Tibial artery (tissue), 4 donors: ENCODE data around the gene STK16.
A peak's percentile ranks its signal among the peaks of the same experiment; 100 is the strongest.

Experiments
- DNase-seq, 2 donors: peaks; one replicate each; pipeline ENCODE4 v3.0.0-alpha.2; 2019
- H3K27ac ChIP-seq, 2 donors: fragments of 200-600 bp; sonication (generic) in 1 of 2; 1 replicate in 1 of 2; 2 replicates in 1 of 2; pipeline ENCODE4 v1.5.1; 2018 to 2019; ENCODE audit warnings: mild to moderate bottlenecking in 1 of 2
- H3K27me3 ChIP-seq, 2 donors: fragments of 200-600 bp; sonication (generic) in 1 of 2; one replicate each; pipeline versions ENCODE4 v1.5.1 to v1.6.0; 2016 to 2019
- H3K36me3 ChIP-seq, 3 donors: fragments of 200-600 bp; sonication (generic) in 2 of 3; one replicate each; pipeline ENCODE4 v1.5.1; 2016 to 2019; ENCODE audit warnings: mild to moderate bottlenecking in 2 of 3
- H3K4me1 ChIP-seq, 4 donors: fragments of 200-600 bp; sonication (generic) in 2 of 4; 1 replicate in 3 of 4; 2 replicates in 1 of 4; pipeline ENCODE4 v1.5.1; 2016 to 2019
- H3K4me3 ChIP-seq, 2 donors: fragments of 200-600 bp; sonication (generic) in 1 of 2; 1 replicate in 1 of 2; 2 replicates in 1 of 2; pipeline ENCODE4 v1.5.1; 2018 to 2019; ENCODE audit warnings: mild to moderate bottlenecking in 2 of 2
- H3K9me3 ChIP-seq, 3 donors: fragments of 200-600 bp; sonication (generic) in 1 of 3; one replicate each; pipeline ENCODE4 v1.5.1; 2016 to 2019
- intact Hi-C: fragments of 100-400 bp; cut with DNase I; formaldehyde crosslinking; loops from one replicate; pipeline ENCODE4 v1.15.0; 2023; ENCODE audit warnings: low total_unique reads
- TF ChIP-seq, protein P1 (sequence below), 2 experiments: fragments of 200-600 bp in 1 of 2; fragments of 450-650 bp in 1 of 2; IDR thresholded peaks; one replicate each; pipeline ENCODE4 v1.5.1; 2017 to 2019; ENCODE audit warnings: antibody characterized with exemption in 2 of 2, mild to moderate bottlenecking in 1 of 2, moderate library complexity in 1 of 2

Gene STK16

GRCh38 chr2:219204425-219205164, 40.7 kb upstream of the STK16 start:
- no peak for DNase-seq
- Histone ChIP-seq H3K4me3 (no peak overlapping the region), H3K27me3 (peaks cover 0 to 7% of the 10 kb centered on the region in 2 donors), H3K36me3 (peaks cover 2 to 19% (median 18%) of the 10 kb centered on the region in 3 donors), H3K9me3 (no peaks in the 10 kb centered on the region), H3K27ac (no peak overlapping the region), H3K4me1 (peaks cover 0 to 20% (median 15%) of the 10 kb centered on the region in 4 donors)
- intact Hi-C loops: no loop called here
- TF ChIP-seq, protein P1, sequence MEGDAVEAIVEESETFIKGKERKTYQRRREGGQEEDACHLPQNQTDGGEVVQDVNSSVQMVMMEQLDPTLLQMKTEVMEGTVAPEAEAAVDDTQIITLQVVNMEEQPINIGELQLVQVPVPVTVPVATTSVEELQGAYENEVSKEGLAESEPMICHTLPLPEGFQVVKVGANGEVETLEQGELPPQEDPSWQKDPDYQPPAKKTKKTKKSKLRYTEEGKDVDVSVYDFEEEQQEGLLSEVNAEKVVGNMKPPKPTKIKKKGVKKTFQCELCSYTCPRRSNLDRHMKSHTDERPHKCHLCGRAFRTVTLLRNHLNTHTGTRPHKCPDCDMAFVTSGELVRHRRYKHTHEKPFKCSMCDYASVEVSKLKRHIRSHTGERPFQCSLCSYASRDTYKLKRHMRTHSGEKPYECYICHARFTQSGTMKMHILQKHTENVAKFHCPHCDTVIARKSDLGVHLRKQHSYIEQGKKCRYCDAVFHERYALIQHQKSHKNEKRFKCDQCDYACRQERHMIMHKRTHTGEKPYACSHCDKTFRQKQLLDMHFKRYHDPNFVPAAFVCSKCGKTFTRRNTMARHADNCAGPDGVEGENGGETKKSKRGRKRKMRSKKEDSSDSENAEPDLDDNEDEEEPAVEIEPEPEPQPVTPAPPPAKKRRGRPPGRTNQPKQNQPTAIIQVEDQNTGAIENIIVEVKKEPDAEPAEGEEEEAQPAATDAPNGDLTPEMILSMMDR (IDR thresholded peaks at IDR 0.05): no peak

DNA sequence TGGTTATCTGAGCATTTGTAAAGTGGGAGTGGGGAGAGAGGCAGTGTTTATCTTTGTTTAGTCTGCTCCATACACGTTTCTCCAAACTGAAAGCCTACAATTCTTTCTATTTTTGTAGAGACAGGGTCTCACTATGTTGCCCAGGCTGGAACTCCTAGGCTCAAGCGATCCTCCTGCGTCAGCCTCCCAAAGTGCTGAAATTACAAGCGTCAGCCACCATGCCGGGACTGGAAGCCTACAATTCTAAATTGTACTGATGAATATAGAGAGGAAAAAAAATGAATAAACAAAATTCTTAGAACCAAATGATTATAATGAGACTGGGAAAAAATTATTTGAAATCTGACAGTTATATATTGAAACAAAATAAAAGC, 40.1 kb upstream of the STK16 start:
- intact Hi-C loops: no loop called here
- H3K4me3 ChIP-seq: no peak overlapping the region

GRCh38 chr2:219205981-219206327, 39.3 kb upstream of the STK16 start:
- Histone ChIP-seq H3K36me3 (peaks cover 15 to 32% (median 28%) of the 10 kb centered on the region in 3 donors), H3K4me1 (peaks cover 0 to 20% (median 15%) of the 10 kb centered on the region in 4 donors), H3K27me3 (no peaks in the 10 kb centered on the region), H3K9me3 (no peaks in the 10 kb centered on the region), H3K4me3 (peak overlapping the region; percentile 74 to 88), H3K27ac (peak overlapping the region; percentile 91 to 93)
- TF ChIP-seq, protein P1 (IDR thresholded peaks at IDR 0.05): no peak
- intact Hi-C loops: loop anchor here (1.0 kb wide), 1 partner anchor 12 kb away; the partner anchor contains the start of gene ABCB6
- DNase-seq: no peak

More for the DNA sequence above, 40.1 kb upstream of the STK16 start:
- Histone ChIP-seq H3K27ac (no peak overlapping the region), H3K27me3 (peaks cover 0 to 4% of the 10 kb centered on the region in 2 donors), H3K4me1 (peaks cover 0 to 20% (median 15%) of the 10 kb centered on the region in 4 donors), H3K36me3 (peaks cover 7 to 24% (median 24%) of the 10 kb centered on the region in 3 donors), H3K9me3 (no peaks in the 10 kb centered on the region)
- TF ChIP-seq, protein P1 (IDR thresholded peaks at IDR 0.05): no peak
- DNase-seq: no peak

GRCh38 chr2:219206328-219207133, 38.7 kb upstream of the STK16 start, which contains the start of gene ZFAND2B:
Gene ZFAND2B, plus strand, starts transcription at chr2:219206782. Its CDS starts 206 bp downstream, at chr2:219206988.
- TF ChIP-seq, protein P1 (IDR thresholded peaks at IDR 0.05): peak; percentile 15 to 50
- Histone ChIP-seq H3K27ac (peak within 1 kb of the TSS; percentile 91 to 93), H3K36me3 (peaks cover 17 to 36% (median 28%) of the 10 kb centered on the region in 3 donors), H3K27me3 (no peaks in the 10 kb centered on the region), H3K9me3 (no peaks in the 10 kb centered on the region), H3K4me1 (peaks cover 0 to 20% (median 15%) of the 10 kb centered on the region in 4 donors), H3K4me3 (peak within 1 kb of the TSS; percentile 74 to 88)
- peak; percentile 95 to 97 for DNase-seq
- intact Hi-C loops: loop anchor here (1.0 kb wide), 1 partner anchor 12 kb away; the partner anchor contains the start of gene ABCB6

- intact Hi-C loops: no loop called here
- no peaks in the 10 kb centered on the region for H3K27me3 ChIP-seq
- TF ChIP-seq, protein P1 (IDR thresholded peaks at IDR 0.05): no peak
- peaks cover 0 to 20% (median 15%) of the 10 kb centered on the region in 4 donors for H3K4me1 ChIP-seq
- no peak for DNase-seq
- peak overlapping the region; percentile 74 to 88 for H3K4me3 ChIP-seq
- H3K9me3 ChIP-seq: no peaks in the 10 kb centered on the region
- H3K36me3 ChIP-seq: peaks cover 22 to 44% (median 29%) of the 10 kb centered on the region in 3 donors
- peak overlapping the region; percentile 91 to 93 for H3K27ac ChIP-seq
Observed at GRCh38 chr2:219207134-219207883, 38.0 kb upstream of the STK16 start.
